Heart left ventricle (tissue), 16 donors: ENCODE measurements around the gene GLDC. TPM values are rescaled to one million over a fixed set of nuclear protein-coding genes. Genes with fewer than 3 reads are reported as not detected.

Source experiments
- ATAC-seq, 4 donors: fragments of 200-7000 bp; cut with Tn5 transposase; one replicate each; pipeline ENCODE4 v1.9.1; 2020 to 2022; ENCODE audit warnings: moderate library complexity in 4 of 4, mild to moderate bottlenecking in 3 of 4, moderate number of reproducible peaks in 1 of 4
- DNase-seq, 5 donors: peaks; one replicate each; pipeline ENCODE4 v3.0.0-alpha.2; 2020
- H3K27ac ChIP-seq, 12 donors: fragments of 200-600 bp; sonication (generic) in 4 of 12; one replicate each; pipeline versions ENCODE4 v1.5.0 to v1.8.0; 2016 to 2022; ENCODE audit warnings: mild to moderate bottlenecking in 2 of 12
- H3K27me3 ChIP-seq, 9 donors: fragments of 200-600 bp; sonication (generic) in 2 of 9; one replicate each; pipeline versions ENCODE4 v1.5.1 to v1.8.0; 2016 to 2022; ENCODE audit warnings: mild to moderate bottlenecking in 3 of 9
- H3K36me3 ChIP-seq, 9 donors: fragments of 200-600 bp; sonication (generic) in 2 of 9; one replicate each; pipeline versions ENCODE4 v1.5.0 to v1.8.0; 2018 to 2022; ENCODE audit warnings: mild to moderate bottlenecking in 2 of 9
- H3K4me1 ChIP-seq, 12 donors: fragments of 200-600 bp; sonication (generic) in 4 of 12; one replicate each; pipeline versions ENCODE4 v1.5.0 to v1.8.0; 2016 to 2022; ENCODE audit warnings: mild to moderate bottlenecking in 3 of 12
- H3K4me3 ChIP-seq, 12 donors: fragments of 200-600 bp; sonication (generic) in 4 of 12; one replicate each; pipeline versions ENCODE4 v1.5.0 to v1.8.0; 2017 to 2022; ENCODE audit warnings: mild to moderate bottlenecking in 9 of 12, moderate library complexity in 4 of 12
- H3K9me3 ChIP-seq, 12 donors: fragments of 200-600 bp; sonication (generic) in 4 of 12; one replicate each; pipeline versions ENCODE4 v1.5.0 to v1.8.0; 2016 to 2022; ENCODE audit warnings: mild to moderate bottlenecking in 1 of 12
- POLR2A ChIP-seq, 2 donors: fragments of 450-650 bp; IDR thresholded peaks; one replicate each; pipeline ENCODE4 v1.6.1; 2017; ENCODE audit warnings: antibody characterized with exemption in 2 of 2, mild to moderate bottlenecking in 2 of 2, moderate library complexity in 2 of 2
- WGBS, 4 donors: extraction: QIAGEN DNeasy Blood & Tissue Kit in 2 of 4; methylation state at CpG; one replicate each; pipeline versions ENCODE4 v1.1.5 to v1.1.7; 2013 to 2018; 5-methylcytosine and 5-hydroxymethylcytosine counted together
- intact Hi-C, 10 donors: fragments of 100-400 bp; cut with DNase I; formaldehyde crosslinking; loops; one replicate each; pipeline versions ENCODE4 v1.11.1 to v1.14.2; 2022
- polyA plus RNA-seq, 2 donors: library from polyadenylated mRNA; stranded (reverse); fragments of 200-250 nt; gene quantifications; one replicate each; pipeline ENCODE4 v1.2.3, GENCODE V29; 2013
- total RNA-seq, 9 donors: library from RNA; depleted of rRNA in 2 of 9; stranded (reverse); fragments of >200 nt in 2 of 9; fragmentation: NEBNext Ultra II Directional in 3 of 9; extraction: Animal tissue kit (Norgen Biotek cat#: 25700) in 3 of 9; gene quantifications; one replicate each; pipeline versions ENCODE4 v1.1.0 to v1.2.4, GENCODE V29; 2016 to 2023
- TF ChIP-seq, protein P1 (sequence below), 12 donors: fragments of 200-600 bp; sonication (generic) in 4 of 12; IDR thresholded peaks; one replicate each; pipeline versions ENCODE4 v1.5.0 to v1.8.0; 2018 to 2022; ENCODE audit warnings: antibody characterized with exemption in 12 of 12, mild to moderate bottlenecking in 5 of 12
- donor health status: ischemic (EF 13 %, LVEDD 7.1; RV severe dilation, severe dysfunction).
- donor health status: healthy with polysubstance abuse.
- donor health status: DM: no; HTN: yes; CAD: no.
- donor health status: DM: no; HTN: no; CAD: no.
- donor health status: ischemic (EF 25% LVEDD 6.9; RV normal size, moderate dysfunction).
- donor health status: ischemic (EF 25% LVEDD 5.7; RV mildly dilated, moderate dysfunction).
- donor health status: healthy.
- donor health status: DM: yes; HTN: yes; CAD: no.
- donor health status: ischemic (EF 35%, LVEDD 5.7; RV mildly dilated, moderate dysfunction).
- donor health status: nonischemic (EF 11% LVEDD 7.7; RV severe dilation, severe dysfunction).
- donor health status: DM: yes; HTN: yes; CAD: no.
- donor health status: PGD.
- donor health status: ischemic (EF 29% LVEDD 5.4; RV normal size, mild dysfunction).
- donor health status: nonischemic (EF 23%, LVEDD 6.1; RV moderate dilation, normal function).

The GLDC gene
- total and polyA plus RNA-seq, 11 donors: 0.26 to 0.53 TPM; not detected in 9

DNA sequence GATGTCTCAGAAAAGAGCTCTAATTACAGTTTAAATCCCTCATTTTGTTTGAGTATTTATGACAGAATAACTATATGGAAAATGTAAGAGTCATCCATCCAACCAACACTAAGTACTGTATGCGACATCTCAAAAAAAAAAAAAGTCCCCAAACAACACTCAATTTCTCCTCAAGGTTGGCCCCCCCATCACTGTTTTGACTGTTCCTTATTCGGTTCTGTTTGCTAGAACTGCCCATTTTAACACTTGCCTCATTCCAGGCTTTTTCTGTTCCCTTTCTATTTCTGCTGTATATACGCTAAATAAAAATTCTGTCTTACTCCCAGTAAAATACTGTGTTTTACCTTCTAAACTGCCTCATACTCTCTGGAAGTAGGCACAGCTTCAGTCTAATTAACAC, 25.2 kb downstream of the GLDC start:
- H3K27ac ChIP-seq: no peak overlapping the region
- intact Hi-C loops: no loop called here
- no peaks in the 10 kb centered on the region for H3K36me3 ChIP-seq
- H3K27me3 ChIP-seq: peaks cover 0 to 12% (median 0%) of the 10 kb centered on the region in 9 donors
- DNase-seq (no peak), ATAC-seq (no peak)
- no peak overlapping the region for H3K4me3 ChIP-seq
- H3K4me1 ChIP-seq: no peaks in the 10 kb centered on the region
- WGBS, 4 donors: 83 to 86% (median 84%) methylated on average over 3 of the region's 3 CpGs
- H3K9me3 ChIP-seq: no peaks in the 10 kb centered on the region
- no peak for TF ChIP-seq POLR2A (IDR thresholded peaks at IDR 0.05)
- TF ChIP-seq, protein P1, sequence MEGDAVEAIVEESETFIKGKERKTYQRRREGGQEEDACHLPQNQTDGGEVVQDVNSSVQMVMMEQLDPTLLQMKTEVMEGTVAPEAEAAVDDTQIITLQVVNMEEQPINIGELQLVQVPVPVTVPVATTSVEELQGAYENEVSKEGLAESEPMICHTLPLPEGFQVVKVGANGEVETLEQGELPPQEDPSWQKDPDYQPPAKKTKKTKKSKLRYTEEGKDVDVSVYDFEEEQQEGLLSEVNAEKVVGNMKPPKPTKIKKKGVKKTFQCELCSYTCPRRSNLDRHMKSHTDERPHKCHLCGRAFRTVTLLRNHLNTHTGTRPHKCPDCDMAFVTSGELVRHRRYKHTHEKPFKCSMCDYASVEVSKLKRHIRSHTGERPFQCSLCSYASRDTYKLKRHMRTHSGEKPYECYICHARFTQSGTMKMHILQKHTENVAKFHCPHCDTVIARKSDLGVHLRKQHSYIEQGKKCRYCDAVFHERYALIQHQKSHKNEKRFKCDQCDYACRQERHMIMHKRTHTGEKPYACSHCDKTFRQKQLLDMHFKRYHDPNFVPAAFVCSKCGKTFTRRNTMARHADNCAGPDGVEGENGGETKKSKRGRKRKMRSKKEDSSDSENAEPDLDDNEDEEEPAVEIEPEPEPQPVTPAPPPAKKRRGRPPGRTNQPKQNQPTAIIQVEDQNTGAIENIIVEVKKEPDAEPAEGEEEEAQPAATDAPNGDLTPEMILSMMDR (IDR thresholded peaks at IDR 0.05): no peak

DNA sequence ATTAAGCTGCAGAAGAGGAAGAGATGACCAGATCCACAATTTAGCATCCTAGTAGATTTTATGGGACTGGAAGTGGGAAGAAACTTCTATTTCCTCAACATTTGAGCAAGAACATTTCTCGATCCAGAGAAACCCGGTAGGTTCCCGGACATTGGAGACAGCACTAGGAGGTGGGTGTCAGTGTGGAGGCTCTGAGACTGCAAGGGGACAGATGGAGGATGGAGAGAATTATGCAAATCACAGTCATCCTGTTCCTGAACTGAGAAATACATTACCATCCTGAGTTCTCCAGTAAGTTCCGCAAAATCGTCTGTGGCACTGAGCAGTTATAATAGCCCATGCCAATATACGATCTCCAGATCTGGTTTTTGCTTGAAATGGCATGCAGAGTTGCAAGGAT, 25.6 kb downstream of the GLDC start:
- no peaks in the 10 kb centered on the region for H3K4me1 ChIP-seq
- intact Hi-C loops: no loop called here
- H3K36me3 ChIP-seq: no peaks in the 10 kb centered on the region
- H3K4me3 ChIP-seq: no peak overlapping the region
- H3K27ac ChIP-seq: no peak overlapping the region
- H3K27me3 ChIP-seq: peaks cover 0 to 8% (median 0%) of the 10 kb centered on the region in 9 donors
- H3K9me3 ChIP-seq: no peaks in the 10 kb centered on the region
- no peak for DNase-seq
- TF ChIP-seq, protein P1 (IDR thresholded peaks at IDR 0.05): no peak
- no peak for TF ChIP-seq POLR2A (IDR thresholded peaks at IDR 0.05)
- 90 to 95% (median 92%) methylated on average over 6 of the region's 6 CpGs for WGBS, 4 donors
- no peak for ATAC-seq

DNA sequence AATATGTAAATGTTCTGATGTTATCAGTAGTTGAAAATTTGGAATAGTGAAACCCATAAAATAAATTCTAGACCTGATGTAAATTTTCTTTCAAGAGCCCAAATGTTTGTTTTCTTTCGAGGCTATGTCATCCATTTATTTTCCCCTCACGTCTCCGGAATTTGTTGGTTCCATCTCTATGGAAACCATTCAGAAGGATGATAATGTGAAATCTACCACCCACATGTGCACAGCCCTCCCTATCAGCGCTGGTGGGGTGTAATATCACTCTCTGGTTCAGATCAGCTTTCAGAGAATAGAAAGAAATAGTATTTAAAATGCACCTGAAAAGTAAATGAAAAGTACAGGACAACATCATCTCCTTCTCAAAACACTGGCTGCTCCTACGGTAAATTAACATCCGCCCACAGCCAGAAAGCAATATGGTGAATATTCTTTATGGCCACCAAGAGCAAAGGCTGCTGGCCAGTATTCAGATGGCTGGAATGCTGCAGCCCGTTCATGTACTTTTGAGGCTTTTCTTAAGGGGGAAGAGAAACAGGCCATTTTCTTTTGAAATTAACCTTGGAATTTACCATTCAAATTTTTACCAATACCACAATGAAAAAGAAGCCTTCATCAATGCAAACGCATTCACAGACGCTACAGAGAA, 28.5 kb downstream of the GLDC start:
- intact Hi-C loops: no loop called here
- H3K4me3 ChIP-seq: no peak overlapping the region
- no peak for TF ChIP-seq POLR2A (IDR thresholded peaks at IDR 0.05)
- TF ChIP-seq, protein P1 (IDR thresholded peaks at IDR 0.05): no peak
- DNase-seq (no peak), ATAC-seq (no peak)
- no peaks in the 10 kb centered on the region for H3K27me3 ChIP-seq
- H3K27ac ChIP-seq: no peak overlapping the region
- no peaks in the 10 kb centered on the region for H3K4me1 ChIP-seq
- WGBS, 4 donors: 60 to 66% (median 63%) methylated on average over 9 of the region's 9 CpGs
- H3K36me3 ChIP-seq: no peaks in the 10 kb centered on the region
- no peaks in the 10 kb centered on the region for H3K9me3 ChIP-seq

DNA sequence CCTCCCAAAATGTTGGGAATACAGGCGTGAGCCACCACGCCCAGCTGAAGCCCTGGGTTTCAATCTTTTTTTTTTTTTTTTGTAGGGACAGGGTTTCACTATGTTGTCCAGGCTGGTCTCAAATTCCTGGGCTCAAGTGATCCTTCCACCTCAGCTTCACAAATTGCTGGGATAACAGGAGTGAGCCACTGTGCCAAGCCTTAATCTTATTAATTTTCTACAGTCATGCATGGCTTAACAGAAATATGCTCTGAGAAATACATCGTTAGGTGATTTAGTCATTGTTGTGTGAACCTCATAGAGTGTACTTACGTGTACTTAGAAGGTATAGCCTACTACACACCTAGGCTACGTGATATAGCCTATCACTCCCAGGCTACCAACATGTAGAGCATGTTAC, 31.0 kb downstream of the GLDC start:
- intact Hi-C loops: no loop called here
- H3K27ac ChIP-seq: no peak overlapping the region
- H3K36me3 ChIP-seq: no peaks in the 10 kb centered on the region
- H3K4me3 ChIP-seq: no peak overlapping the region
- WGBS, 4 donors: 87 to 90% (median 89%) methylated on average over 5 of the region's 5 CpGs
- no peaks in the 10 kb centered on the region for H3K9me3 ChIP-seq
- ATAC-seq: no peak
- no peak for DNase-seq
- no peaks in the 10 kb centered on the region for H3K27me3 ChIP-seq
- TF ChIP-seq, protein P1 (IDR thresholded peaks at IDR 0.05): no peak
- TF ChIP-seq POLR2A (IDR thresholded peaks at IDR 0.05): no peak
- no peaks in the 10 kb centered on the region for H3K4me1 ChIP-seq
